ENCODE data around the gene ZFR2.
"Not testable (repeated sequence)": the region's sequence is repeated elsewhere in the genome, so short reads cannot be mapped to it uniquely, and the experiment has no call there.

The ZFR2 gene

DNA sequence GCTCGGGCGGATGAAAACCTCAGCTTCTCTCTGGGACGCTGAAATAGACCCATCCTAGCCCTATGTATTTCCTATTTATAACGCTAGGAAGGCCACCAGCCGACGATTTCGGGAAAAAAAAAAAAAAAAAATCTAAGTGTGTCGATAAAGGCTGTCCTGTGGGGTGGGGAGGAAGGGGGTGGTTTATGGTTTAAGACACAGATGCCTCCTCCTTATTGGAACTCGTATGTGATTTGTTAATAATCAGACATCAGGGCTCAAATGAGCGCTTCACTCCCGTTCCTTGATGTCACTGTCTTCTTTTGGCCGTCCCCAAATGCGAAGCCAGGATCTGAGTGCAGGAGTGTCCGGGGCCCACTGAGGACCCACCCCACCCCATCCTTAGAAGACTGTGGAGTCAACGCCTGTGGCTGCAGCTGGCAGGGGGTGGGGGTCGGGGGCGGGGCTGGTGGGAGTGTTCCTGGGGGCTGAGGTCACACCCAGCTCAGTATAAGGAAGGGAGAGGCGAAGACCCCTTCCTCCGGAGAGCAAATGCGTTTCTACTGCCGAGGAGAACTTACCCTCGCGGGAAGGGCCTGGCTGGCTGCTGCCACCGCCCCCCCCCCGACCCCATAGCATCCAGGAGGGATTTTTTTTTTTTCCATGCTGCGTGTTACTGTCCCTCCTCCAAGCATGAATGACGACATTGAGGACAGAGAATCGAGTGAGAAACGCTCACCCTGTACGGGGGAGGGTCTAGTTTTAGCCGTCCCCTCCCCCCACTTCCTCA, 12.6 kb upstream of the ZFR2 start:
- Histone ChIP-seq H3K27ac (no peak overlapping the region), H3K4me3 (ENCODE audit: low read depth in 1 of 2, low read length in 1 of 2) (no peak overlapping the region), H3K4me1 (ENCODE audit: control insufficient read depth in 1 of 2, insufficient read depth in 1 of 2, low read depth in 1 of 2, low read length in 1 of 2) (no peaks in the 10 kb centered on the region), H3K27me3 (peaks cover 68% of the 10 kb centered on the region), H3K9me3 (no peaks in the 10 kb centered on the region), H3K36me3 (no peaks in the 10 kb centered on the region)
- TF ChIP-seq, protein P1, sequence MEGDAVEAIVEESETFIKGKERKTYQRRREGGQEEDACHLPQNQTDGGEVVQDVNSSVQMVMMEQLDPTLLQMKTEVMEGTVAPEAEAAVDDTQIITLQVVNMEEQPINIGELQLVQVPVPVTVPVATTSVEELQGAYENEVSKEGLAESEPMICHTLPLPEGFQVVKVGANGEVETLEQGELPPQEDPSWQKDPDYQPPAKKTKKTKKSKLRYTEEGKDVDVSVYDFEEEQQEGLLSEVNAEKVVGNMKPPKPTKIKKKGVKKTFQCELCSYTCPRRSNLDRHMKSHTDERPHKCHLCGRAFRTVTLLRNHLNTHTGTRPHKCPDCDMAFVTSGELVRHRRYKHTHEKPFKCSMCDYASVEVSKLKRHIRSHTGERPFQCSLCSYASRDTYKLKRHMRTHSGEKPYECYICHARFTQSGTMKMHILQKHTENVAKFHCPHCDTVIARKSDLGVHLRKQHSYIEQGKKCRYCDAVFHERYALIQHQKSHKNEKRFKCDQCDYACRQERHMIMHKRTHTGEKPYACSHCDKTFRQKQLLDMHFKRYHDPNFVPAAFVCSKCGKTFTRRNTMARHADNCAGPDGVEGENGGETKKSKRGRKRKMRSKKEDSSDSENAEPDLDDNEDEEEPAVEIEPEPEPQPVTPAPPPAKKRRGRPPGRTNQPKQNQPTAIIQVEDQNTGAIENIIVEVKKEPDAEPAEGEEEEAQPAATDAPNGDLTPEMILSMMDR (IDR thresholded peaks at IDR 0.05): no peak

DNA sequence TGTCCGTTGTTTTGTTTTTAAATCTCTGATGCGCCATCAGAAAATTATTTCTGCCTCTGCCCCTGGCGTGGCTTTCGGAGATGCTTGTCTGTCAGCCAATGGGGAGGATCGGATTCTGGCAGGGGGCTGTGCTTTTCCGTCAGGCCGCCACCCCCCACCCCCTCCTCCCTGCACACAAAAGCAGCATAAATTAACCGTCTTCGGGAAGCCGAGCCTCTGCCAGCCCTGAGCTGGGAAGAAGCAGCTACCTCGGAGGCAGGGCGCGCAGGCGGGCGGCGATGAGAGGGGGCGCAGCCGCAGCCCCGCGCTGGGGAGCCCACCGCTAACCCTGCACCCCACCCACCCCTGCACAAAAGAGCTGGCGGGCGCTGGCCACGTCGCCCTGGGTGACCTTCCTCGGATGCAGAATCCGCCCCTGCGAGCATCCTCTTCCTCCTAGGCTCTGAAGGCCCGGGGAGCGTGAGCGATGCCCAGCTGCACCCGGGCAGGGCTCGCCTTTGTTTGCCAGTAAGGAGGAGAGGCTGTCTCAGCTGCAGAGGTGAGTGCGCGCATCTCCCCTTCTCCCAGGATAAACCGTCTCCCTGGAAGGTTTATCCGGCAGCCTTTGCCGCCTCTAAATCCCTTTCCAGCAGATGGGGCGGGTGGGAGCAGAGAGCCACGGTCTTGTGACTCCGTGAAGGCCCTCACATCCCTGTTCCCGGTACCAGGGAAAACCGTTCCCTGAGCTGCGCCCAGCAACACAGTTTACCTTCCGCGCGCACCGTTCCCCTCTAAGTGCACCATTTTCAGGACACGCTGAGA, 11.8 kb upstream of the ZFR2 start, which contains the start of gene ATCAY:
ATCAY (plus strand) TSS at position 215 of the 801 bp plus-strand sequence. CDS start 5,083 bp downstream, outside the sequence.
- TF ChIP-seq, protein P1 (IDR thresholded peaks at IDR 0.05): no peak
- Histone ChIP-seq H3K4me1 (ENCODE audit: control insufficient read depth in 1 of 2, insufficient read depth in 1 of 2, low read depth in 1 of 2, low read length in 1 of 2) (no peaks in the 10 kb centered on the region), H3K9me3 (no peaks in the 10 kb centered on the region), H3K27me3 (peaks cover 68% of the 10 kb centered on the region), H3K27ac (no peak within 1 kb of the TSS), H3K4me3 (ENCODE audit: low read depth in 1 of 2, low read length in 1 of 2) (no peak within 1 kb of the TSS), H3K36me3 (no peaks in the 10 kb centered on the region)

DNA sequence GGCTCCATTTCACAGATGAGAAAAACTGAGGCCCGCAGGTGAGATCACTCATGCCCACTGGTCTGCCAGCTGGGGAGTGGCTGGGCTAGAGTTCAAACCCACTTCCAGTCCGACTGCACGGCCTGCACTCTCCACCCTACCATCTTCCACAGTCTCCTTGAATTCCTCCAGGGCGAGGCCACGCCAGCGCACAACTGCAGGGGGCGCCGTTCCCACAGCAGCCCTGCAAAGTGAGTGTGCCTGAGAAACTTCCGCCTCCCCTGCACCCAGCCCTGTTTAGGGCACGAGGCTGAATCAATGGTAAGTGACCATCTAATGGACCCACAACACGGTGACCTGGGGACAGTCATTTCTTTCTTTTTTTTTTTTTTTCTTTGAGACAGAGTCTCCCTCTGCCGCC, 10.8 kb upstream of the ZFR2 start:
- Histone ChIP-seq H3K4me3 (ENCODE audit: low read depth in 1 of 2, low read length in 1 of 2) (no peak overlapping the region), H3K36me3 (no peaks in the 10 kb centered on the region), H3K9me3 (no peaks in the 10 kb centered on the region), H3K4me1 (ENCODE audit: control insufficient read depth in 1 of 2, insufficient read depth in 1 of 2, low read depth in 1 of 2, low read length in 1 of 2) (no peaks in the 10 kb centered on the region), H3K27ac (no peak overlapping the region), H3K27me3 (peaks cover 68% of the 10 kb centered on the region)
- TF ChIP-seq, protein P1 (IDR thresholded peaks at IDR 0.05): no peak

DNA sequence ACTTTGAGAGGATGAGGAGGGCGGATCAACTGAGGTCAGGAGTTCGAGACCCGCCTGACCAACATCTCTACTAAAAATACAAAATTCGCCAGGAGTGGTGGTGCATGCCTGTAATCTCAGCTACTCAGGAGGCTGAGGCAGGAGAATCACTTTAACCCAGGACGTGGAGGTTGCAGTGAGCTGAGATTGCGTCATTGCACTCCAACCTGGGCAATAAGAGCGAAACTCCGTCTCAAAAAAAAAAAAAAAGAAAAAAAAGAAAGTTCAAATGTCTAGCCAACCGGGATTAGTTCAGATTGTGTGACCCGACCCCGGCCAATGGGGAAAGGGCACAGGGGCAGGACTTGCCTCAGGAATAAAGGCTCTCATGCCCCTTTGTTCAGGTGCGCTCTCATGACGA, 5.9 kb upstream of the ZFR2 start:
- H3K4me3 ChIP-seq (ENCODE audit: low read depth in 1 of 2, low read length in 1 of 2); H3K9me3 ChIP-seq; H3K36me3 ChIP-seq; H3K27ac ChIP-seq; H3K4me1 ChIP-seq (ENCODE audit: control insufficient read depth in 1 of 2, insufficient read depth in 1 of 2, low read depth in 1 of 2, low read length in 1 of 2): not testable (repeated sequence)
- H3K27me3 ChIP-seq: peaks cover 50% of the 10 kb centered on the region

DNA sequence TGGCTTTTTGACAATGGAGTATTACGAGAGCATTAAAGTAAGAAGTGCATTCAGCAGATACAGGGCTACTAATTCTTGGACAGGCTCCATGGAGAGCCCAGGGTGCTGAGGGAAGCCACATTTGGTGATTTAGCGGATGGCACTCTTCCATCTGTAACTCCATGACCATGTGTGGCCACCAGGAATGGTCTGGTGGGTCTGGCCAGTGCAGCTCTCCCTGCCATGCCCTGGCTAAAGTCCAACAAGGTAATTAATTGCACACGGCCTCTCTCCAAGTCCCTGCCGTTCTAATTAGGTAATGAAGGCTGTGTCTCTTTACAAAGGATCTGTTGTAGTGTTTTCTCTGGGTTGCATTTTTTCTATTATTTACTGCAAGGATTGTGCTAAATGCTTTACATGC, 4.3 kb upstream of the ZFR2 start:
- no peak overlapping the region for H3K4me3 ChIP-seq (ENCODE audit: low read depth in 1 of 2, low read length in 1 of 2)
- TF ChIP-seq, protein P1 (IDR thresholded peaks at IDR 0.05): no peak
- H3K9me3 ChIP-seq: no peaks in the 10 kb centered on the region
- peaks cover 51% of the 10 kb centered on the region for H3K27me3 ChIP-seq
- no peaks in the 10 kb centered on the region for H3K4me1 ChIP-seq (ENCODE audit: control insufficient read depth in 1 of 2, insufficient read depth in 1 of 2, low read depth in 1 of 2, low read length in 1 of 2)
- H3K27ac ChIP-seq: no peak overlapping the region
- H3K36me3 ChIP-seq: no peaks in the 10 kb centered on the region
